Keratinocyte (primary cell): ENCODE results near the gene DDX31. TPM values are rescaled to one million over a fixed set of nuclear protein-coding genes. Genes with fewer than 3 reads are reported as not detected.

Experiments
- DNase-seq: peaks from one replicate; pipeline ENCODE4 v3.0.0-alpha.2; 2011; ENCODE audit warnings: low read depth, missing footprints, low spot score
- FAIRE-seq: peaks from 2 replicates; lab custom pipeline; 2011; peaks lifted over from hg19 to GRCh38; lab: Jason Lieb, UNC
- H2AFZ ChIP-seq: 2 replicates; pipeline ENCODE4 v1.6.0; 2012; ENCODE audit warnings: low read length, control low read depth, inconsistent platforms; ENCODE audit not compliant: control insufficient read depth
- H3K27ac ChIP-seq: 2 replicates; pipeline ENCODE4 v1.5.1; 2011; ENCODE audit warnings: low read length; ENCODE audit not compliant: control insufficient read depth, insufficient read depth
- H3K27me3 ChIP-seq: 3 replicates; pipeline ENCODE4 v1.6.0; 2011; ENCODE audit warnings: low read length; ENCODE audit not compliant: control insufficient read depth, insufficient read depth; ENCODE audit errors: extremely low read depth
- H3K36me3 ChIP-seq, 2 experiments: 2 replicates in 1 of 2; 3 replicates in 1 of 2; pipeline ENCODE4 v1.5.1; 2011; ENCODE audit warnings: low read length in 2 of 2, mild to moderate bottlenecking in 1 of 2; ENCODE audit not compliant: control insufficient read depth in 2 of 2, insufficient read depth in 2 of 2; ENCODE audit errors: extremely low read depth in 1 of 2
- H3K4me1 ChIP-seq: 3 replicates; pipeline ENCODE4 v1.5.1; 2011; ENCODE audit warnings: low read length; ENCODE audit not compliant: control insufficient read depth, insufficient read depth; ENCODE audit errors: extremely low read depth
- H3K4me2 ChIP-seq: 3 replicates; pipeline ENCODE4 v1.6.0; 2011; ENCODE audit warnings: low read depth, low read length; ENCODE audit not compliant: control insufficient read depth, insufficient read depth; ENCODE audit errors: extremely low read depth
- H3K4me3 ChIP-seq, 3 experiments: fragments of 200-600 bp in 1 of 3; sonication (generic) in 1 of 3; 2 replicates in 2 of 3; 3 replicates in 1 of 3; pipeline ENCODE4 v1.5.1; 2011 to 2016; ENCODE audit warnings: low read length in 3 of 3, mild to moderate bottlenecking in 3 of 3, control low read depth in 2 of 3, inconsistent platforms in 1 of 3, low read depth in 1 of 3, mixed read lengths in 1 of 3, mixed run types in 1 of 3, moderate library complexity in 1 of 3; ENCODE audit not compliant: control insufficient read depth in 2 of 3, insufficient read depth in 2 of 3; ENCODE audit errors: extremely low read depth in 1 of 3
- H3K79me2 ChIP-seq: 2 replicates; pipeline ENCODE4 v1.6.0; 2012; ENCODE audit warnings: low read length; ENCODE audit not compliant: control insufficient read depth, insufficient read depth
- H3K9ac ChIP-seq: 3 replicates; pipeline ENCODE4 v1.6.0; 2011; ENCODE audit warnings: low read length; ENCODE audit not compliant: control insufficient read depth, insufficient read depth; ENCODE audit errors: extremely low read depth
- H3K9me1 ChIP-seq: 3 replicates; pipeline ENCODE4 v1.6.0; 2011; ENCODE audit warnings: low read length; ENCODE audit not compliant: control insufficient read depth, insufficient read depth; ENCODE audit errors: extremely low read depth
- H3K9me3 ChIP-seq: 2 replicates; pipeline ENCODE4 v1.5.1; 2012; ENCODE audit warnings: low read depth, low read length; ENCODE audit not compliant: control insufficient read depth
- H4K20me1 ChIP-seq: 3 replicates; pipeline ENCODE4 v1.6.0; 2011; ENCODE audit warnings: low read length; ENCODE audit not compliant: control insufficient read depth, insufficient read depth; ENCODE audit errors: extremely low read depth
- CTCF ChIP-seq, 3 experiments: IDR thresholded peaks in 1 of 3; conservative IDR thresholded peaks in 1 of 3; optimal IDR thresholded peaks in 1 of 3; 2 replicates in 2 of 3; 3 replicates in 1 of 3; pipeline versions ENCODE3 to v1.5.1; 2011; ENCODE audit warnings: low read length in 3 of 3, mild to moderate bottlenecking in 3 of 3, moderate library complexity in 2 of 3, control low read depth in 1 of 3, inconsistent platforms in 1 of 3; ENCODE audit not compliant: insufficient read depth in 2 of 3; ENCODE audit errors: extremely low read depth in 1 of 3
- EZH2 ChIP-seq: IDR thresholded peaks from one replicate; pipeline ENCODE4 v1.6.1; 2012; ENCODE audit warnings: inconsistent platforms, mild to moderate bottlenecking, low read length, moderate library complexity
- dilution Hi-C: fragments of 300-500 bp; cut with MboI; formaldehyde crosslinking; loops from one replicate; pipeline ENCODE4 v1.7.0; 2020; ENCODE audit warnings: low sequenced_read_pairs; ENCODE audit not compliant: extremely low pct_ligation_motif_present
- polyA plus RNA-seq, 5 experiments: library from polyadenylated mRNA; depleted of rRNA in 3 of 5; stranded (reverse) in 3 of 5; stranded (forward) in 1 of 5; unstranded in 1 of 5; fragments of >200 nt; gene quantifications; 1 replicate in 1 of 5; 2 replicates in 3 of 5; 3 replicates in 1 of 5; pipeline versions ENCODE4 v1.2.1 to v1.2.3, GENCODE V29; 2011 to 2012; ENCODE audit warnings: missing spikeins in 2 of 5, low read depth in 1 of 5, low replicate concordance in 1 of 5

DDX31 gene
- polyA plus RNA-seq, 1 donor (not counting 4 experiments of a cell fraction or from before 2014, with no cell fraction given) = 21.0 TPM

DNA sequence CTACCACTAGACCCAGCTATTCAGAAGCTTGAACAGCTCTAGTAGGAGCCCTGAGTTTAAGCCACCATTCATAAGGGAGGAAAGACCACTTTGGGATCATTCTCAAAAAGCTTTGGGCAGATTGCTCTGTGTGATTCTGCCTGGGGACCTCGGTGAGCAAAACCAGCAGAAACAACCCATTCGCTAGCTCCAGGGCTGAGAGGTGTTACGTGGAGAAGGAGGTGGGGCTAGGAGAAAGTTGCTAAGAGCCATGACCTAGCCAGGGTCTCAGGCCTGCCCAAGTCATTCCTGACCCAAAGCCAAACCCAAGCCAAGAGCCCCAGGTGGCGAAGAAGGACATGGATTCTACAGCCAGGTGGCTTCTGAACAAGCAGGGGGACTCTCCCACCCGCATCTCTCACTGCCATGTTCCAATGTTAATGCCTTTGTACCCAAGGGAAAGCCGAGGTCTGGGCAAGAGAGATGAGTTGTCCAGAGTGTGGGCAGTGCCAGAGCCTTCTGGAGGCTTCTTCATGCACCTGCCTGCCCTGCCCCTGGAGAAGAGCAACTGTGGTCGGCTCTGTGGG lies 91.3 kb downstream of the DDX31 start:
- H2AFZ ChIP-seq = no peak overlapping the region
- H3K27me3 ChIP-seq = peaks cover 78% of the 10 kb centered on the region
- FAIRE-seq (no peak), DNase-seq (no peak)
- no peaks in the 10 kb centered on the region for H3K36me3 ChIP-seq
- no peak overlapping the region for H3K9ac ChIP-seq
- H4K20me1 ChIP-seq = peaks cover 19% of the 10 kb centered on the region
- no peak overlapping the region for H3K4me3 ChIP-seq
- dilution Hi-C loops = no loop called here
- no peaks in the 10 kb centered on the region for H3K79me2 ChIP-seq
- H3K4me1 ChIP-seq = peaks cover 4% of the 10 kb centered on the region
- TF ChIP-seq EZH2 (peak; percentile 78), CTCF (optimal IDR thresholded peaks at IDR 0.05 in 1 of 3, IDR thresholded peaks at IDR 0.05 in 1 of 3, conservative IDR thresholded peaks at IDR 0.05 in 1 of 3; ENCODE audit: extremely low read depth in 1 of 3, insufficient read depth in 2 of 3, low read length in 3 of 3) (no peak)
- H3K9me1 ChIP-seq = peaks cover 2% of the 10 kb centered on the region
- H3K4me2 ChIP-seq = no peak overlapping the region
- no peaks in the 10 kb centered on the region for H3K9me3 ChIP-seq
- no peak overlapping the region for H3K27ac ChIP-seq

GRCh38 chr9:132577119-132577518 lies 92.7 kb downstream of the DDX31 start:
- H3K36me3 ChIP-seq = no peaks in the 10 kb centered on the region
- no peak overlapping the region for H3K27ac ChIP-seq
- no peak overlapping the region for H3K4me2 ChIP-seq
- peaks cover 67% of the 10 kb centered on the region for H3K27me3 ChIP-seq
- FAIRE-seq (no peak), DNase-seq (no peak)
- peaks cover 2% of the 10 kb centered on the region for H3K9me1 ChIP-seq
- dilution Hi-C loops = no loop called here
- no peaks in the 10 kb centered on the region for H3K79me2 ChIP-seq
- TF ChIP-seq EZH2 (no peak), CTCF (optimal IDR thresholded peaks at IDR 0.05 in 1 of 3, IDR thresholded peaks at IDR 0.05 in 1 of 3, conservative IDR thresholded peaks at IDR 0.05 in 1 of 3; ENCODE audit: extremely low read depth in 1 of 3, insufficient read depth in 2 of 3, low read length in 3 of 3) (no peak)
- no peak overlapping the region for H3K4me3 ChIP-seq
- H3K4me1 ChIP-seq = peaks cover 4% of the 10 kb centered on the region
- H3K9ac ChIP-seq = no peak overlapping the region
- H4K20me1 ChIP-seq = peaks cover 14% of the 10 kb centered on the region
- no peaks in the 10 kb centered on the region for H3K9me3 ChIP-seq
- no peak overlapping the region for H2AFZ ChIP-seq
